ENCODE results near the gene MC4R.

MC4R gene

GRCh38 chr18:60406721-60407120 is 34.1 kb upstream of the MC4R start:
- Histone ChIP-seq H3K9me3 (ENCODE audit: severe bottlenecking) (no peaks in the 10 kb centered on the region), H3K27me3 (ENCODE audit: insufficient read depth, low read depth, severe bottlenecking) (no peaks in the 10 kb centered on the region), H3K4me3 (ENCODE audit: low read depth, low read length) (no peak overlapping the region), H3K27ac (no peak overlapping the region), H3K36me3 (no peaks in the 10 kb centered on the region)
- TF ChIP-seq CTCF (IDR thresholded peaks at IDR 0.05; ENCODE audit: low read depth, low read length) = no peak
- DNase-seq = no peak

DNA sequence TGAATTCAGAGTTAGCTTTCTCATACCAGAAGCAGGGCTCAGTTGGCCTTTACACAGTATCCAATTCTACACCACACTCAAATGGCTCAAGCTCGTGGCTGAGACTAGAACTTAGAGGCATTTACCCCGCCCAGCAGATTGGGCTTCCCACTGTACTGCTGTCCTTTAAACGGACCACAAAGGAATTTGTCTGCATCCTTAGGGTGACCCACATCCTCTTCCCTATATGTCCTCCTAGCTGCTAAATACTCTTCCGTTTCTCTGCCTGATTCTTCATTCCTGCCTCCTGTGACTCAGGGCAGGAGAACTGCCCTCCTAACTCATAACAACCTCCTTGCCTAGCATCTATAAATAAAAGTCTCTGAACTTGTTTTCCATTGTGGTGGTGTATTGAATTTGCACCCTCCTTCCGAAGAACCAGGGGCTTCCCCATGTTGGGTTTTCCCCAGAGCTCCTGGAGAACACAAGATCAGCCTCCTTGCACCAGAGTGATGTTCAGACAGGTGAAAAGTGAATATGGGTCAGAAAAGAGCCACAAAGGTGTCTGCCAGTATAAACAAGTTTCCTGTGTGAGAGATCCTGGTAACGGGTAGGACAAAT is 32.0 kb upstream of the MC4R start:
- TF ChIP-seq CTCF (IDR thresholded peaks at IDR 0.05; ENCODE audit: low read depth, low read length) = no peak
- DNase-seq = no peak

GRCh38 chr18:60401346-60401745 is 28.8 kb upstream of the MC4R start:
- no peak overlapping the region for H3K27ac ChIP-seq
- H3K4me3 ChIP-seq (ENCODE audit: low read depth, low read length) = no peak overlapping the region
- no peak for DNase-seq
- H3K36me3 ChIP-seq = no peaks in the 10 kb centered on the region
- no peaks in the 10 kb centered on the region for H3K27me3 ChIP-seq (ENCODE audit: insufficient read depth, low read depth, severe bottlenecking)
- H3K9me3 ChIP-seq (ENCODE audit: severe bottlenecking) = no peaks in the 10 kb centered on the region
- TF ChIP-seq CTCF (IDR thresholded peaks at IDR 0.05; ENCODE audit: low read depth, low read length) = no peak

More for the DNA sequence above, 32.0 kb upstream of the MC4R start:
- Histone ChIP-seq H3K9me3 (ENCODE audit: severe bottlenecking) (no peaks in the 10 kb centered on the region), H3K4me3 (ENCODE audit: low read depth, low read length) (no peak overlapping the region), H3K27ac (no peak overlapping the region), H3K27me3 (ENCODE audit: insufficient read depth, low read depth, severe bottlenecking) (no peaks in the 10 kb centered on the region), H3K36me3 (no peaks in the 10 kb centered on the region)

DNA sequence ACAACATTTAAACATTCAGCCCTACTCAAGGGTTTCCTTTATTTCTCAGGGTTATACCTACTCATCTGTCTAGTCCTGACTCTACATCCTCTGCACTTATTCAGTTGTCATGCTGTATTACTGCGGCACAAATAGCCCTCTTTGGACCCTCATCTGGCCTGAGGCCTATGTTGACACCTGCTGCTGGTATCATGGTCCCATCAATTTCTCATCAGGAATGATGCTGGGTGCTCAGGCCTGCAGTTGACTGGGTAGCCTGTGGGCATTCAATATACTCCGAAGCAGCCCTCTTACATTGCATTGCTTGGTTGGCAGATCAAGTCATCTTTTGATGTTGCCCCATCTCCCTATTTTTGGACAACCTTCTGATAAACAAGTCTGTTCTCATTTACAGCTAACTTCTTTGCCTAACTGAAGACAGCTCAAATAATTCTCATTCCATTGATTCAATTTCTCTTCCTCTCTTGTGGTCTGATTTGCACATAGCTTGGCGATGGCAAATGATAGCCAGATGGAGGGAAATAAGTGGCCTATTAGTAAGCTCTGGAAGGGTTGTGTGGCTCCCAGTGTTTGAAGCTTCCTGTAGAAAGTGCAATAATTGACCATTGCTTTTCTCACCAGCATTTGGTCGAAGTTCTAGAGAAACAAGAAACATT is 19.1 kb upstream of the MC4R start:
- H3K4me3 ChIP-seq (ENCODE audit: low read depth, low read length) = no peak overlapping the region
- no peak for TF ChIP-seq CTCF (IDR thresholded peaks at IDR 0.05; ENCODE audit: low read depth, low read length)
- no peaks in the 10 kb centered on the region for H3K27me3 ChIP-seq (ENCODE audit: insufficient read depth, low read depth, severe bottlenecking)
- H3K9me3 ChIP-seq (ENCODE audit: severe bottlenecking) = no peaks in the 10 kb centered on the region
- H3K36me3 ChIP-seq = no peaks in the 10 kb centered on the region
- no peak for DNase-seq
- no peak overlapping the region for H3K27ac ChIP-seq

DNA sequence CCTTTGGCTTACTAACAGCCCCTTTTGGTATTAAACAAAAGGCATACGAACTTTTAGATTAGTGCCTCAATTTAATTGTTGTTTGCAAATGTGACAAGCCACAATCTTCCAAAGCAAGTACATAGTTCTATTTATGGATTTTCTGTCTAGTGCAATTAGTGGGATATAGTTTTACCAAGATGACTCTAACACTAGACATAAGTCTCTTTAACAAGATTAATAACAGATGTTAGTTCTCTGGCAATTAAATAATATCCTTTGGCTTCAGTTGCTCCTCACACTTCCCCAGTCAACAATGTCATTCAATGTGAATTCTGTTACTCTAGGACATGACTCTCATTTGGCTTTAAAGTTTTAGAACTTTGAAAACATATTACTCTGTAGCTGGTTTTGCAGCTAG is 16.7 kb upstream of the MC4R start:
- no peak overlapping the region for H3K4me3 ChIP-seq (ENCODE audit: low read depth, low read length)
- DNase-seq = no peak

More for the DNA sequence above, 16.7 kb upstream of the MC4R start:
- no peak for TF ChIP-seq CTCF (IDR thresholded peaks at IDR 0.05; ENCODE audit: low read depth, low read length)
- H3K36me3 ChIP-seq = no peaks in the 10 kb centered on the region
- H3K9me3 ChIP-seq (ENCODE audit: severe bottlenecking) = no peaks in the 10 kb centered on the region
- no peak overlapping the region for H3K27ac ChIP-seq
- H3K27me3 ChIP-seq (ENCODE audit: insufficient read depth, low read depth, severe bottlenecking) = no peaks in the 10 kb centered on the region

Measured in WERI-Rb-1 (cell line).